Caco-2 (cell line): Measurements from ENCODE around the gene UBE2I. TPM values are rescaled to one million over a fixed set of nuclear protein-coding genes. Genes with fewer than 3 reads are reported as not detected.

Source experiments
- BruUV-seq: library from RNA; stranded (reverse); fragments of 400-500 nt; replicated peaks from 2 replicates; lab custom pipeline; 2021; lab: Mats Ljungman, UMichigan
- CTCF ChIA-PET: fragments of 300-600 bp; sonication (Branson Sonifier 250); formaldehyde crosslinking; loops from one replicate; lab custom pipeline; 2022; ENCODE audit warnings: antibody characterized with exemption; lab: Charles Lee
- POLR2A ChIA-PET: fragments of 300-600 bp; sonication (Branson Sonifier 250); formaldehyde crosslinking; loops from one replicate; lab custom pipeline; 2022; ENCODE audit warnings: antibody characterized with exemption; lab: Charles Lee
- DNase-seq, 2 experiments: peaks; one replicate each; pipeline versions ENCODE4 v3.0.0 to v3.0.0-alpha.2; 2020 to 2022
- H3K27me3 ChIP-seq: replicated peaks from 2 replicates; pipeline ENCODE4 v1.6.0; 2011; ENCODE audit warnings: low read length; ENCODE audit not compliant: control insufficient read depth, insufficient read depth
- H3K36me3 ChIP-seq: 2 replicates; pipeline ENCODE4 v1.5.1; 2011; ENCODE audit warnings: low read length; ENCODE audit not compliant: control insufficient read depth, insufficient read depth
- H3K4me1 ChIP-seq: fragments of 250-450 bp; sonication (Bioruptor Pico); 2 replicates; pipeline ENCODE4 v1.5.1; 2020; ENCODE audit warnings: mild to moderate bottlenecking
- H3K4me3 ChIP-seq: 2 replicates; pipeline ENCODE4 v1.5.1; 2011; ENCODE audit warnings: low read depth, mild to moderate bottlenecking, control low read depth, low read length
- H3K9me3 ChIP-seq: fragments of 250-450 bp; sonication (Bioruptor Pico); 2 replicates; pipeline ENCODE4 v1.5.1; 2020; ENCODE audit warnings: mild to moderate bottlenecking, moderate library complexity
- H3K27ac Mint-ChIP-seq: one replicate; pipeline ENCODE4 v1.8.0; 2022; ENCODE audit warnings: mixed read lengths; ENCODE audit not compliant: unreplicated experiment
- H3K27me3 Mint-ChIP-seq: one replicate; pipeline ENCODE4 v1.8.0; 2022; ENCODE audit warnings: mixed read lengths; ENCODE audit not compliant: insufficient read depth, unreplicated experiment
- H3K36me3 Mint-ChIP-seq: one replicate; pipeline ENCODE4 v1.8.0; 2022; ENCODE audit warnings: mild to moderate bottlenecking, mixed read lengths; ENCODE audit not compliant: insufficient read depth, unreplicated experiment
- H3K4me1 Mint-ChIP-seq: one replicate; pipeline ENCODE4 v1.8.0; 2022; ENCODE audit warnings: low read depth, mixed read lengths; ENCODE audit not compliant: unreplicated experiment
- H3K4me3 Mint-ChIP-seq: one replicate; pipeline ENCODE4 v1.8.0; 2022; ENCODE audit warnings: mild to moderate bottlenecking, moderate library complexity, mixed read lengths; ENCODE audit not compliant: unreplicated experiment
- H3K9me3 Mint-ChIP-seq: one replicate; pipeline ENCODE4 v1.8.0; 2022; ENCODE audit warnings: mixed read lengths; ENCODE audit not compliant: unreplicated experiment
- intact Hi-C: fragments of 100-400 bp; cut with micrococcal nuclease; formaldehyde crosslinking; loops from one replicate; pipeline ENCODE4 v1.10.0; 2022; ENCODE audit not compliant: unreplicated experiment
- total RNA-seq: library from RNA; stranded (reverse); gene quantifications from 2 replicates; pipeline ENCODE4 v1.2.3, GENCODE V29; 2022
- TF ChIP-seq, protein P1 (sequence below), 2 experiments: fragments of 200-600 bp in 1 of 2; IDR thresholded peaks; 1 replicate in 1 of 2; 2 replicates in 1 of 2; pipeline versions ENCODE4 v1.5.1 to v1.8.0; 2011 to 2022; ENCODE audit warnings: antibody characterized with exemption in 1 of 2, control low read depth in 1 of 2, inconsistent platforms in 1 of 2, low read depth in 1 of 2, low read length in 1 of 2, mild to moderate bottlenecking in 1 of 2, moderate library complexity in 1 of 2; ENCODE audit not compliant: insufficient read depth in 1 of 2, severe bottlenecking in 1 of 2, unreplicated experiment in 1 of 2

UBE2I gene
- total RNA-seq, 1 experiment from 2014 or later: 178 TPM

DNA sequence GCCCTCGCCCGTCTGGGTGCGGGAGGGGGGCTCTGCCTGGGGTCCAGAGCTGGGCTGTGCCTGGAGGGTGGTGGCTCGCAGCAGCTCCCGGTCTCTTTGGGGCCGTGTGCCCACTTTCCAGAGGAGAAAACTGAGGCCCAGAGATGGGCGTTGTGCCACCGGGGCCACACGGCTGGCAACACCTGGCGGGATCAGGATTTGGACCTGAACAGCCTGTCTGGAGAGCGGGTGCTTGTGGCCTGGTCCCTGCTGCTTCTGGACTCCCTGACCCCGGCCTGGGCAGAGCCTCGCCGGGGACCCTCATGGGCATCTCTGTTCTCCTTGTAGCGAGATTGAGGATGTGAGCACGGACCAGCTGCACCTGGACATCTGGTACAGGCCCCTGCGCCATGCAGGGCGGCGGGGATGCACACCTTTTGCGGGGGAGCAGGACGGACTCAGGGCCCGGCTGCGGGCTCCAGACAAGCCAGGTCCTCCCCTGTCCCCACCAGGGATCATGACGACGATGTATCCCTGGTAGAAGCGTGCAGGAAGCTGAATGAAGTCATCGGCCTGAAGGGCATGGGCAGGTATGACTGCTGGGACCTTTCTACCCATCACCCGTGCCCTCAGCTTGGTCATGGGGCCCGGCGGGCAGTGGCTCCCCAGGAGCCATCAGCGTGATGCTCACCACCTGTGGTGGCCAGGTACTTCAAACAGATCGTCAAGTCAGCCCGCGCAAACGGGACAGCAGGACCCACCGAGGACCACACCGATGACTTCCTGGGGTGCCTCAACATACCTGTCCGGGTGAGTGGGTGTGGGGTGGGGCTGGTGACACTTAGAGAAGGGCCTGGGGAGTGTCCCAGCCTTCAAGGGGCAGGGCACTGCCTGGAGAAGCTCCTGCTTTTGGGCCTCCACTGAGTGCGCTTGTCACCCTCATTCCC is 32.3 kb downstream of the UBE2I start:
- TF ChIP-seq, protein P1, sequence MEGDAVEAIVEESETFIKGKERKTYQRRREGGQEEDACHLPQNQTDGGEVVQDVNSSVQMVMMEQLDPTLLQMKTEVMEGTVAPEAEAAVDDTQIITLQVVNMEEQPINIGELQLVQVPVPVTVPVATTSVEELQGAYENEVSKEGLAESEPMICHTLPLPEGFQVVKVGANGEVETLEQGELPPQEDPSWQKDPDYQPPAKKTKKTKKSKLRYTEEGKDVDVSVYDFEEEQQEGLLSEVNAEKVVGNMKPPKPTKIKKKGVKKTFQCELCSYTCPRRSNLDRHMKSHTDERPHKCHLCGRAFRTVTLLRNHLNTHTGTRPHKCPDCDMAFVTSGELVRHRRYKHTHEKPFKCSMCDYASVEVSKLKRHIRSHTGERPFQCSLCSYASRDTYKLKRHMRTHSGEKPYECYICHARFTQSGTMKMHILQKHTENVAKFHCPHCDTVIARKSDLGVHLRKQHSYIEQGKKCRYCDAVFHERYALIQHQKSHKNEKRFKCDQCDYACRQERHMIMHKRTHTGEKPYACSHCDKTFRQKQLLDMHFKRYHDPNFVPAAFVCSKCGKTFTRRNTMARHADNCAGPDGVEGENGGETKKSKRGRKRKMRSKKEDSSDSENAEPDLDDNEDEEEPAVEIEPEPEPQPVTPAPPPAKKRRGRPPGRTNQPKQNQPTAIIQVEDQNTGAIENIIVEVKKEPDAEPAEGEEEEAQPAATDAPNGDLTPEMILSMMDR (IDR thresholded peaks at IDR 0.05; ENCODE audit: insufficient read depth in 1 of 2, low read depth in 1 of 2, low read length in 1 of 2, severe bottlenecking in 1 of 2, unreplicated experiment in 1 of 2): no peak
- intact Hi-C loops: no loop called here
- Histone ChIP-seq H3K36me3 (no peaks in the 10 kb centered on the region; the same call in 1 of the 2 replicates), H3K9me3 (no peaks in the 10 kb centered on the region), H3K27me3 (peaks cover 1% of the 10 kb centered on the region; the same call in 1 of the 2 replicates), H3K4me3 (no peak overlapping the region; the same call in 1 of the 2 replicates), H3K4me1 (0 out of 2 replicates have a peak, but pooled peaks cover 3% of the 10 kb centered on the region)
- DNase-seq: no peak
- CTCF ChIA-PET: interaction anchor here (0.6 to 1.7 kb wide), 3 partner anchors 10 to 89 kb away, joined by 3 to 5 read pairs (median 5); partner anchors contain the start of gene PERCC1
- Mint-ChIP-seq H3K27ac (no peak overlapping the region), H3K4me1 (peaks cover 8% of the 10 kb centered on the region), H3K27me3 (peaks cover 3% of the 10 kb centered on the region), H3K36me3 (peaks cover 8% of the 10 kb centered on the region), H3K9me3 (no peaks in the 10 kb centered on the region), H3K4me3 (peak overlapping the region; percentile 83)
- POLR2A ChIA-PET: no interaction called here
- no TSS peak for BruUV-seq

DNA sequence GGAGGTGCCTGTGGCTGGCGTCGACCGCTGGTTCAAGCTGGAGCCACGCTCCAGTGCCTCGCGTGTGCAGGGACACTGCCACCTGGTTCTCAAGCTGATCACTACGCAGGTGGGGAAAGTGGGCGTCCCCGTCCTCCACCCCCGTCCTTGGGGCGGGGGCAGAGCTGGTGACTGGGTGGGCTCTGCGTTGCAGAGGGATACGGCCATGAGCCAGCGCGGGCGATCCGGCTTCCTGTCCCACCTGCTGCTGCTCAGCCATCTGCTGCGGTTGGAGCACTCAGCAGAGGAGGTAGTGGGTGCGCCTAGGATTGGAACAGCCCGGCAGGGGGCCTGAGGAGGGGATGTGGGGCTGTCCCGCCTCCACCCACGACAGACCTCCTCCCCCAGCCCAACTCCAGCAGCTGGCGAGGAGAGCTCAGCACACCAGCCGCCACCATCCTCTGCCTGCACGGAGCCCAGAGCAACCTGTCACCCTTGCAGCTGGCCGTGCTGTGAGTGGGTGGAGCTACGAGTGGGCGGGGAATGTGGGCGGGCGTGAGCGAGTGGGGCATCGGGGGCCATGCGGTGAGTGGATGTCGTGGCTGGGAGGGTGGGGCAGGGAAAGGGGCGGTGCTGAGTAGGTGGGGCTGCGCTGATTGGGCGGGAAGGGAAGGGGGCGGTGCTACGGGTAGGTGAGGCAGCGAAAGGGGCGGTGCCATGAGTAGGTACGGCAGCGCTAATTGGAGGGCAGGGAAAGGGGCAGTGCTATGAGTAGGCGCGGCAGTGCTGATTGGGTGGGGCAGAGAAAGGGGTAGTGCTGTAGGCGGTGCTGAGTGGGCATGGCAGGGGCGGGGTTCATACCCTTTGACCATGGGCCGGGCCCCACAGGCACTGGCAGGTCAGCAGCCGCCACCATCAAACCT is 33.3 kb downstream of the UBE2I start:
- Histone ChIP-seq H3K4me3 (peak overlapping the region; percentile 61), H3K36me3 (no peaks in the 10 kb centered on the region; the same call in 1 of the 2 replicates), H3K27me3 (peaks cover 1% of the 10 kb centered on the region; the same call in 1 of the 2 replicates), H3K4me1 (0 out of 2 replicates have a peak, but pooled peaks cover 3% of the 10 kb centered on the region), H3K9me3 (no peaks in the 10 kb centered on the region)
- H3K9me3 Mint-ChIP-seq: no peaks in the 10 kb centered on the region
- BruUV-seq: no TSS peak
- H3K27me3 Mint-ChIP-seq: peaks cover 3% of the 10 kb centered on the region
- DNase-seq: peak; percentile 97 to 99
- H3K36me3 Mint-ChIP-seq: peaks cover 8% of the 10 kb centered on the region
- intact Hi-C loops: no loop called here
- peak overlapping the region; percentile 83 for H3K4me3 Mint-ChIP-seq
- TF ChIP-seq, protein P1 (IDR thresholded peaks at IDR 0.05; ENCODE audit: insufficient read depth in 1 of 2, low read depth in 1 of 2, low read length in 1 of 2, severe bottlenecking in 1 of 2, unreplicated experiment in 1 of 2): no peak
- ChIA-PET POLR2A (interaction anchor here (0.5 to 1.9 kb wide), 8 partner anchors 9 to 328 kb away, joined by 3 to 6 read pairs (median 4); partner anchors contain the start of genes GNPTG, TSR3, UBE2I and UQCC4), CTCF (interaction anchor here (0.6 to 1.7 kb wide), 11 partner anchors 11 to 363 kb away, joined by 3 to 13 read pairs (median 8); partner anchors contain the start of gene PERCC1)
- H3K27ac Mint-ChIP-seq: peak overlapping the region; percentile 68
- peaks cover 8% of the 10 kb centered on the region for H3K4me1 Mint-ChIP-seq
